Measurements from ENCODE around the gene MYOM1.

DNA sequence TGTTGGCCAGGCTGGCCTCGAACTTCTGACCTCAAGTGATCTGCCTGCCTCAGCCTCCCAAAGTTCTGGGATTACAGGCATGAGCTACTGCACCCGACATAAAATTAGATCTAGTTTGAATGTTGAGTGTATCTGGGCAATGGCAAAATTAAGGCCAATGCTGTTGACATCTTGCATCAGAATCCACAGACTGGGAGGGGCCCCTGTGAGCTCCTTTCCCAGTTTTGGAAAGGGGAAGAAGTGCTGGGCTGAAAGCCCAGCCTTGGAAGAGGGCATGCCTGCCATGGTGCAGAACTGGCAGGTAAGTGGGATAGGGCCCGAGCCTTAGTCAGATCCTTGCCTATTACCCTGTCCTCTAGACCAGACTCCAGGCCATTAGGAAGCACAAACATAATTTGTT is 4.5 kb upstream of the MYOM1 start:
- TF ChIP-seq CTCF (IDR thresholded peaks at IDR 0.05; ENCODE audit: insufficient read depth, low read depth, low read length) (no peak), EZH2 (IDR thresholded peaks at IDR 0.05; ENCODE audit: insufficient read depth, low read length) (no peak)

Measured in astrocyte (in vitro differentiated cells and primary cell).